CD8-positive, alpha-beta memory T cell (primary cell): ENCODE results near the gene NALCN. TPM values are rescaled to one million over a fixed set of nuclear protein-coding genes. Genes with fewer than 3 reads are reported as not detected.

Source experiments
- CTCF ChIA-PET: fragments of 350-600 bp; sonication (Branson Sonifier 250); formaldehyde crosslinking; loops from one replicate; lab custom pipeline; 2021; ENCODE audit warnings: antibody characterized with exemption; lab: Charles Lee
- POLR2A ChIA-PET: fragments of 350-600 bp; sonication (Branson Sonifier 250); formaldehyde crosslinking; loops from one replicate; lab custom pipeline; 2021; ENCODE audit warnings: antibody characterized with exemption; lab: Charles Lee
- DNase-seq, 5 donors: peaks; one replicate each; pipeline versions ENCODE4 v3.0.0 to v3.0.0-alpha.2; 2020 to 2022; ENCODE audit warnings: mixed read lengths in 1 of 5
- H3K27ac ChIP-seq: one replicate; pipeline ENCODE4 v1.7.0; 2013; ENCODE audit warnings: low read depth, mild to moderate bottlenecking, low read length, moderate library complexity
- H3K27me3 ChIP-seq: 2 replicates; pipeline ENCODE4 v1.7.0; 2013; ENCODE audit warnings: low read length, mild to moderate bottlenecking; ENCODE audit not compliant: insufficient read depth, poor library complexity, severe bottlenecking
- H3K36me3 ChIP-seq: 2 replicates; pipeline ENCODE4 v1.7.0; 2013; ENCODE audit warnings: mild to moderate bottlenecking, low read length, moderate library complexity; ENCODE audit not compliant: insufficient read depth
- H3K4me1 ChIP-seq: 2 replicates; pipeline ENCODE4 v1.7.0; 2013; ENCODE audit warnings: mild to moderate bottlenecking, low read length, moderate library complexity; ENCODE audit not compliant: insufficient read depth
- H3K4me3 ChIP-seq: 2 replicates; pipeline ENCODE4 v1.7.0; 2013; ENCODE audit warnings: mild to moderate bottlenecking, low read length
- H3K9me3 ChIP-seq: 2 replicates; pipeline ENCODE4 v1.7.0; 2013; ENCODE audit warnings: mild to moderate bottlenecking, low read length
- H3K27ac Mint-ChIP-seq, 8 donors: one replicate each; pipeline ENCODE4 v1.8.0; 2020 to 2021; ENCODE audit warnings: mixed read lengths in 8 of 8, mild to moderate bottlenecking in 6 of 8, inconsistent platforms in 3 of 8, moderate library complexity in 3 of 8
- H3K27me3 Mint-ChIP-seq, 2 donors: one replicate each; pipeline ENCODE4 v1.8.0; 2020 to 2021; ENCODE audit warnings: mixed read lengths in 2 of 2, mild to moderate bottlenecking in 1 of 2, moderate library complexity in 1 of 2
- H3K36me3 Mint-ChIP-seq, 3 donors: one replicate each; pipeline ENCODE4 v1.8.0; 2020 to 2021; ENCODE audit warnings: mixed read lengths in 3 of 3, inconsistent platforms in 1 of 3, mild to moderate bottlenecking in 1 of 3
- H3K4me1 Mint-ChIP-seq, 3 donors: one replicate each; pipeline ENCODE4 v1.8.0; 2020 to 2021; ENCODE audit warnings: mixed read lengths in 3 of 3, inconsistent platforms in 1 of 3, mild to moderate bottlenecking in 1 of 3
- H3K4me3 Mint-ChIP-seq, 7 donors: one replicate each; pipeline ENCODE4 v1.8.0; 2020 to 2021; ENCODE audit warnings: mixed read lengths in 7 of 7, mild to moderate bottlenecking in 6 of 7, moderate library complexity in 4 of 7, inconsistent platforms in 2 of 7
- H3K9me3 Mint-ChIP-seq, 5 donors: one replicate each; pipeline ENCODE4 v1.8.0; 2020 to 2022; ENCODE audit warnings: mixed read lengths in 5 of 5, mild to moderate bottlenecking in 3 of 5, moderate library complexity in 2 of 5, inconsistent platforms in 1 of 5
- polyA plus RNA-seq: library from polyadenylated mRNA; unstranded; fragments of 300-500 nt; fragmentation: Illumina TruSeq; gene quantifications from one replicate; pipeline ENCODE4 v1.2.3, GENCODE V29; 2021
- total RNA-seq, 2 experiments: library from RNA; stranded (reverse); gene quantifications; one replicate each; pipeline ENCODE4 v1.2.3, GENCODE V29; 2021

NALCN gene
- total and polyA plus RNA-seq, 3 experiments from 2014 or later, result not detected

GRCh38 chr13:101346942-101347728 is 69.2 kb downstream of the NALCN start:
- Mint-ChIP-seq H3K4me1 (no peaks in the 10 kb centered on the region), H3K27ac (no peak overlapping the region), H3K9me3 (peaks cover 0 to 3% (median 0%) of the 10 kb centered on the region in 5 donors), H3K27me3 (no peaks in the 10 kb centered on the region), H3K4me3 (no peak overlapping the region), H3K36me3 (no peaks in the 10 kb centered on the region)
- DNase-seq, result no peak
- no peak overlapping the region for H3K27ac ChIP-seq
- no peaks in the 10 kb centered on the region for H3K4me1 ChIP-seq
- H3K36me3 ChIP-seq, result no peaks in the 10 kb centered on the region
- POLR2A ChIA-PET, result no interaction called here
- H3K27me3 ChIP-seq, result no peaks in the 10 kb centered on the region
- no peak overlapping the region for H3K4me3 ChIP-seq
- CTCF ChIA-PET, result interaction anchor here (0.5 kb wide), 1 partner anchor 1605 kb away, joined by 3 read pairs; no protein-coding TSS in a partner anchor
- no peaks in the 10 kb centered on the region for H3K9me3 ChIP-seq

- no peaks in the 10 kb centered on the region for H3K27me3 Mint-ChIP-seq
- DNase-seq, result no peak
- Histone ChIP-seq H3K27ac (no peak overlapping the region), H3K36me3 (no peaks in the 10 kb centered on the region), H3K27me3 (no peaks in the 10 kb centered on the region), H3K4me1 (no peaks in the 10 kb centered on the region), H3K9me3 (no peaks in the 10 kb centered on the region), H3K4me3 (no peak overlapping the region)
- ChIA-PET POLR2A (no interaction called here), CTCF (no interaction called here)
- no peaks in the 10 kb centered on the region for H3K4me1 Mint-ChIP-seq
- H3K36me3 Mint-ChIP-seq, result no peaks in the 10 kb centered on the region
- no peak overlapping the region for H3K27ac Mint-ChIP-seq
- peaks cover 0 to 2% (median 0%) of the 10 kb centered on the region in 5 donors for H3K9me3 Mint-ChIP-seq
- H3K4me3 Mint-ChIP-seq, result no peak overlapping the region
Measured at GRCh38 chr13:101346161-101346560, 70.1 kb downstream of the NALCN start.

GRCh38 chr13:101343128-101343787 is 73.0 kb downstream of the NALCN start:
- CTCF ChIA-PET, result interaction anchor here (1.9 kb wide), 1 partner anchor 10 kb away, joined by 4 read pairs; no protein-coding TSS in a partner anchor
- H3K27me3 ChIP-seq, result no peaks in the 10 kb centered on the region
- no peaks in the 10 kb centered on the region for H3K4me1 ChIP-seq
- H3K27me3 Mint-ChIP-seq, result no peaks in the 10 kb centered on the region
- peaks cover 0 to 4% (median 1%) of the 10 kb centered on the region in 5 donors for H3K9me3 Mint-ChIP-seq
- H3K36me3 Mint-ChIP-seq, result no peaks in the 10 kb centered on the region
- POLR2A ChIA-PET, result no interaction called here
- H3K4me3 ChIP-seq, result no peak overlapping the region
- H3K27ac ChIP-seq, result no peak overlapping the region
- no peaks in the 10 kb centered on the region for H3K4me1 Mint-ChIP-seq
- H3K9me3 ChIP-seq, result no peaks in the 10 kb centered on the region
- H3K4me3 Mint-ChIP-seq, result no peak overlapping the region
- no peak overlapping the region for H3K27ac Mint-ChIP-seq
- no peaks in the 10 kb centered on the region for H3K36me3 ChIP-seq
- no peak for DNase-seq

GRCh38 chr13:101341464-101341863 is 74.8 kb downstream of the NALCN start:
- ChIA-PET CTCF (no interaction called here), POLR2A (no interaction called here)
- Histone ChIP-seq H3K27me3 (no peaks in the 10 kb centered on the region), H3K27ac (no peak overlapping the region), H3K36me3 (no peaks in the 10 kb centered on the region), H3K4me3 (no peak overlapping the region), H3K4me1 (no peaks in the 10 kb centered on the region), H3K9me3 (no peaks in the 10 kb centered on the region)
- Mint-ChIP-seq H3K4me3 (no peak overlapping the region), H3K27me3 (no peaks in the 10 kb centered on the region), H3K9me3 (peaks cover 0 to 4% (median 0%) of the 10 kb centered on the region in 5 donors), H3K36me3 (no peaks in the 10 kb centered on the region), H3K4me1 (no peaks in the 10 kb centered on the region), H3K27ac (no peak overlapping the region)
- no peak for DNase-seq

GRCh38 chr13:101339202-101339601 is 77.1 kb downstream of the NALCN start:
- DNase-seq, result no peak
- Mint-ChIP-seq H3K27me3 (no peaks in the 10 kb centered on the region), H3K27ac (no peak overlapping the region), H3K4me3 (no peak overlapping the region), H3K9me3 (peaks cover 0 to 4% (median 0%) of the 10 kb centered on the region in 5 donors), H3K4me1 (no peaks in the 10 kb centered on the region), H3K36me3 (no peaks in the 10 kb centered on the region)
- H3K4me3 ChIP-seq, result no peak overlapping the region
- POLR2A ChIA-PET, result no interaction called here
- H3K36me3 ChIP-seq, result no peaks in the 10 kb centered on the region
- CTCF ChIA-PET, result no interaction called here
- H3K27me3 ChIP-seq, result no peaks in the 10 kb centered on the region
- no peaks in the 10 kb centered on the region for H3K4me1 ChIP-seq
- H3K9me3 ChIP-seq, result no peaks in the 10 kb centered on the region
- H3K27ac ChIP-seq, result no peak overlapping the region

- Histone ChIP-seq H3K36me3 (no peaks in the 10 kb centered on the region), H3K4me3 (no peak overlapping the region), H3K27ac (no peak overlapping the region), H3K9me3 (no peaks in the 10 kb centered on the region), H3K4me1 (no peaks in the 10 kb centered on the region), H3K27me3 (no peaks in the 10 kb centered on the region)
- peaks cover 0 to 6% (median 0%) of the 10 kb centered on the region in 5 donors for H3K9me3 Mint-ChIP-seq
- H3K36me3 Mint-ChIP-seq, result no peaks in the 10 kb centered on the region
- H3K27me3 Mint-ChIP-seq, result no peaks in the 10 kb centered on the region
- DNase-seq, result no peak
- ChIA-PET CTCF (no interaction called here), POLR2A (no interaction called here)
- no peaks in the 10 kb centered on the region for H3K4me1 Mint-ChIP-seq
- H3K4me3 Mint-ChIP-seq, result no peak overlapping the region
- no peak overlapping the region for H3K27ac Mint-ChIP-seq
Measured at GRCh38 chr13:101332583-101332982, 83.7 kb downstream of the NALCN start.

- H3K4me1 Mint-ChIP-seq, result no peaks in the 10 kb centered on the region
- no peaks in the 10 kb centered on the region for H3K27me3 ChIP-seq
- H3K27ac ChIP-seq, result no peak overlapping the region
- ChIA-PET POLR2A (no interaction called here), CTCF (no interaction called here)
- no peaks in the 10 kb centered on the region for H3K4me1 ChIP-seq
- peaks cover 0 to 3% (median 0%) of the 10 kb centered on the region in 5 donors for H3K9me3 Mint-ChIP-seq
- no peak overlapping the region for H3K4me3 Mint-ChIP-seq
- H3K27me3 Mint-ChIP-seq, result no peaks in the 10 kb centered on the region
- no peak overlapping the region for H3K4me3 ChIP-seq
- no peaks in the 10 kb centered on the region for H3K36me3 ChIP-seq
- H3K36me3 Mint-ChIP-seq, result no peaks in the 10 kb centered on the region
- H3K9me3 ChIP-seq, result no peaks in the 10 kb centered on the region
- H3K27ac Mint-ChIP-seq, result no peak overlapping the region
- no peak for DNase-seq
Measured at GRCh38 chr13:101331731-101332130, 84.6 kb downstream of the NALCN start.

GRCh38 chr13:101327871-101328270 is 88.4 kb downstream of the NALCN start:
- no peaks in the 10 kb centered on the region for H3K4me1 Mint-ChIP-seq
- H3K27ac Mint-ChIP-seq, result no peak overlapping the region
- ChIA-PET POLR2A (no interaction called here), CTCF (no interaction called here)
- H3K4me3 Mint-ChIP-seq, result no peak overlapping the region
- Histone ChIP-seq H3K4me3 (no peak overlapping the region), H3K4me1 (no peaks in the 10 kb centered on the region), H3K27me3 (no peaks in the 10 kb centered on the region), H3K27ac (no peak overlapping the region), H3K36me3 (no peaks in the 10 kb centered on the region), H3K9me3 (no peaks in the 10 kb centered on the region)
- H3K9me3 Mint-ChIP-seq, result peaks cover 0 to 3% (median 0%) of the 10 kb centered on the region in 5 donors
- H3K36me3 Mint-ChIP-seq, result no peaks in the 10 kb centered on the region
- no peaks in the 10 kb centered on the region for H3K27me3 Mint-ChIP-seq
- no peak for DNase-seq
